ENCODE data around the gene DTX3. TPM values are rescaled to one million over a fixed set of nuclear protein-coding genes. Genes with fewer than 3 reads are reported as not detected.
A peak's percentile ranks its signal among the peaks of the same experiment; 100 is the strongest.

Gene DTX3
- total and polyA plus RNA-seq, 7 experiments from 2014 or later = 5.3 to 42.5 (median 25.5) TPM

DNA sequence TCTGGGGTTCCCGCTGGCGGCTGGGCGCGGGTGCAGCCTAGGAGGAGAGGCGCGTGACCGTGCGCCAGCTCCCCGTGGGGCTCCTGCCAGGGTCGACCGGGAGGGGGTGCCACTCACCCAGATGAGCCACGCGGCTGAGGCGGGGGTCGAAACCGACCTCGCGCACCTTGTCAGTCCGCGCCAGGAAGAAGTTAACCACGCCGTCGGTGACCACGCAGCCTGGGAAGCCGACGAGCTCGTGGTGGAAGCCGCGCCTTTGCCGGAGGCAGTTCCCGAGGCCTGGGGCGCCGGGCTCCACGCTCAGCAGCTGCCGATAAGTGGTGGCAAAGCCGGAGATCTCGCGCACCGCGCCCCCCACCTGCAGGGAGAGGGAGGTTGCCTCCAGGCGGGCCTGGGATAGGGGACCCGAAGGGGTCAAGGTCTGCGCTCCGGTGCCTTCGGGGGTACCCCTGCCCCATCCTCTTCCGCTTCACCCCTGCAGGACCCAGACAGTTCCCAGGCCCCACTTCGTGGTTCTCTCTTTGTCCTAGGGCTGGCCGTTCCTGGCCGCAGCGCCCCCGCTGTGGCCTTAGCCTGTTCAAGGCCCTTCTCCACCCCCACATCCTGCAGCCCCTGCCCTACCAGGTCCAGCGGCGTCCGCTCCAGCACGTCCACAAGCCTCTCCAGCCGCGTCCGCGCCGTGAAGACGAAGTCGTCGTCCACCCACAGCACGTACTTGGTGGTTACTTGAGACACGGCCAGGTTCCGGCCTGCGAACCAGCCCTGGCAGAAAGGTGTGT, 23.1 kb downstream of the DTX3 start:
- ChIA-PET CTCF (interaction anchor here (0.7 to 1.3 kb wide), 6 partner anchors 35 to 165 kb away, joined by 3 to 6 read pairs (median 3); partner anchors contain the start of gene TSPAN31), POLR2A (interaction anchor here (0.6 to 1.7 kb wide), 4 partner anchors 11 to 46 kb away, joined by 3 to 4 read pairs (median 4); no protein-coding TSS in a partner anchor)
- Histone ChIP-seq H3K9me3 (ENCODE audit: control insufficient read depth in 2 of 3, low read length in 3 of 3) (no peaks in the 10 kb centered on the region), H3K36me3 (ENCODE audit: control insufficient read depth in 2 of 3, insufficient read depth in 3 of 3, low read length in 3 of 3) (no peaks in the 10 kb centered on the region), H3K4me1 (ENCODE audit: control insufficient read depth in 2 of 2, insufficient read depth in 2 of 2, low read length in 2 of 2) (peaks cover 4 to 8% of the 10 kb centered on the region in 2 donors), H3K4me3 (ENCODE audit: low read length) (peak overlapping the region; percentile 37), H3K27ac (ENCODE audit: low read depth, low read length) (no peak overlapping the region), H3K27me3 (ENCODE audit: control insufficient read depth in 2 of 2, insufficient read depth in 2 of 2, low read length in 2 of 2) (peaks cover 6 to 42% of the 10 kb centered on the region in 2 donors)
- Mint-ChIP-seq H3K9me3 (no peaks in the 10 kb centered on the region), H3K4me3 (peak overlapping the region in 8 of 10 donors; percentile 9 to 69 (median 52)), H3K27me3 (peaks cover 71 to 94% (median 79%) of the 10 kb centered on the region in 5 donors), H3K27ac (no peak overlapping the region), H3K4me1 (peaks cover 0 to 17% (median 7%) of the 10 kb centered on the region in 7 donors), H3K36me3 (no peaks in the 10 kb centered on the region)
- DNase-seq (peak in 2 of 9 donors; percentile 26 to 38), ATAC-seq (peak; percentile 52)
- intact Hi-C loops (cut with micrococcal nuclease) = loop anchor here in 1 of 2 donors (10.0 kb wide), 1 partner anchor 383 kb away; no protein-coding TSS in a partner anchor

DNA sequence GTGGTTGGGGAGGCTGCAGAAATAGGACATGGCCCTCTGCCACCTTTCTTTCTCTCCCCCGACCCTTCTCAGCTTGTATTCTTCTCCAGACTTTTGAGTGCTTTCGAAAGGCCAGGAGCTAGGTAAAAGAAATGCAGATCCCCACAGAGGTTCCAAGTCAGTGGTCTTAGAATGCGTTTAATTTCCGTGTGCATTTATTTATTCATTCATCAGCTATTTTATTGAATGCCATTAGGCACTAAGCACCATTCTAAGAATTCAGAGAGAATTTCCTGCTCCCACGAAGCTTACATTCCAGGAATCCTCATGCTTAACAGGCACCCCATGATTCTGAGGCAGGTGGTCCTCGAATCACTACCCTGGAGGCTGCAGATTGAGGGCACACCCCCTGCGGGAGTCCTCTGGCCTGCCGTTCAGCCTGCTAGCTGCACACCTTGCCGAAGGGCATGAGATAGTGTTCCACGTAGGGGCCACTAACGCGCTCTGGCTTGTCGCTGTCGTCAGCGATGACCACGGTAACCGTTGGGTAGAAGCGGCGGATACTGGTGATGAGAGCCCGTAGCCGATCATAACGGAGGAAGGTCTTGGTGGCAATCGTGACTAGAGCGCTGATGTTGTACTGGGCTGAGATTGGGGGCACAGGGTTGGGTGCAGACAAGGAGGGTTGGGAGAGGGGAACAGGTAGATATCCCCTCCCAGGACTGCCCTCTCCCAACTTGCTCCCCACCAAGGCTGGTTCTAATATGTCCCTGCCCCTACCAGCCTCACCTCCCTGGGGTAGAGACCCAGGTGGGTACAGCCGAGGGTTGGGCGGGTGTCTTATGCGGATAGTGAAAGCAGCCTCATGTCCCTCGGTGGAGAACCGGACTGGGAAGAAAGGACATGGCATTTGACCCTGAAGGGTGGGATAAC, 23.9 kb downstream of the DTX3 start:
- H3K4me1 ChIP-seq (ENCODE audit: control insufficient read depth in 2 of 2, insufficient read depth in 2 of 2, low read length in 2 of 2) = peaks cover 8% of the 10 kb centered on the region in 2 donors
- Mint-ChIP-seq H3K36me3 (no peaks in the 10 kb centered on the region), H3K4me3 (peak overlapping the region in 7 of 10 donors; percentile 36 to 69 (median 57)), H3K9me3 (no peaks in the 10 kb centered on the region), H3K27me3 (peaks cover 68 to 90% (median 73%) of the 10 kb centered on the region in 5 donors), H3K27ac (no peak overlapping the region), H3K4me1 (peaks cover 0 to 20% (median 12%) of the 10 kb centered on the region in 7 donors)
- peaks cover 6 to 35% of the 10 kb centered on the region in 2 donors for H3K27me3 ChIP-seq (ENCODE audit: control insufficient read depth in 2 of 2, insufficient read depth in 2 of 2, low read length in 2 of 2)
- intact Hi-C loops (cut with micrococcal nuclease) = loop anchor here in 1 of 2 donors (10.0 kb wide), 1 partner anchor 384 kb away; no protein-coding TSS in a partner anchor
- no peak overlapping the region for H3K27ac ChIP-seq (ENCODE audit: low read depth, low read length)
- no peak for DNase-seq
- CTCF ChIA-PET = interaction anchor here (1.1 kb wide), 1 partner anchor 45 kb away, joined by 6 read pairs; no protein-coding TSS in a partner anchor
- no peak overlapping the region for H3K4me3 ChIP-seq (ENCODE audit: low read length)
- H3K36me3 ChIP-seq (ENCODE audit: control insufficient read depth in 2 of 3, insufficient read depth in 3 of 3, low read length in 3 of 3) = no peaks in the 10 kb centered on the region
- ATAC-seq = no peak
- POLR2A ChIA-PET = interaction anchor here (1.0 to 1.7 kb wide), 2 partner anchors 23 to 47 kb away, joined by 3 to 4 read pairs; no protein-coding TSS in a partner anchor
- H3K9me3 ChIP-seq (ENCODE audit: control insufficient read depth in 2 of 3, low read length in 3 of 3) = no peaks in the 10 kb centered on the region

DNA sequence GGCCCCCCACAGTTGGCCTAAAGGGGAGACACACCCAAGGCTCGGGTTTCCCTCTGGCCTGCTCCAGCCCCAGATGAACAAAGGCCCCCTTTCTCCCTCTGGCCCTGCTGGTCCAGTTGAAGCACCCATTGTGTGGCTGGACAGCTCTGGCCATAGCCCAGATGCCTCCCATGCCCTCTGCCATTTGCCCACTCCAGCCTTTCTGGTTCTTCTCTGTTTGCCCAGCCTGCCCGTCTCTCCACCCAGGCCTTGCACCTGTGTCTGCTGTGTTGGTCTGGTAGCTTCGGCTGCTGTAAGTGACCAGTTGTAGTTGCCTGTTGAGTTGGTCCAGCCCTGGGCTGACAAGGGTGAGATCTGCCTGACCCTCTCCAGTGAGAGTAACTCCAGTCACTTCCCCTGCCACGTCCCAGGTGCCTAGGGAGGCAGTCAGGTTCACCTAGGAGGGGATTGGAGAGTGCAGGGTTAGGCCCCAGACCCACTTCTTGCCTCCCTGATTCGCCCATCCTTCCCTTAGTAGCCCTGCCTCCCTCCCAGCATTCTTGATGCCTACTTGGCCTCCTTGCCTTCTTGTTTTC, 25.4 kb downstream of the DTX3 start:
- ChIA-PET POLR2A (interaction anchor here (1.1 to 1.3 kb wide), 2 partner anchors 10 to 63 kb away, joined by 3 to 4 read pairs; no protein-coding TSS in a partner anchor), CTCF (interaction anchor here (0.5 kb wide), 1 partner anchor 47 kb away, joined by 4 read pairs; no protein-coding TSS in a partner anchor)
- no peak overlapping the region for H3K27ac ChIP-seq (ENCODE audit: low read depth, low read length)
- no peak overlapping the region for H3K4me3 Mint-ChIP-seq
- DNase-seq (no peak), ATAC-seq (no peak)
- no peaks in the 10 kb centered on the region for H3K36me3 ChIP-seq (ENCODE audit: control insufficient read depth in 2 of 3, insufficient read depth in 3 of 3, low read length in 3 of 3)
- H3K27me3 Mint-ChIP-seq = peaks cover 59 to 86% (median 62%) of the 10 kb centered on the region in 5 donors
- H3K9me3 ChIP-seq (ENCODE audit: control insufficient read depth in 2 of 3, low read length in 3 of 3) = no peaks in the 10 kb centered on the region
- H3K36me3 Mint-ChIP-seq = no peaks in the 10 kb centered on the region
- peaks cover 6 to 34% of the 10 kb centered on the region in 2 donors for H3K27me3 ChIP-seq (ENCODE audit: control insufficient read depth in 2 of 2, insufficient read depth in 2 of 2, low read length in 2 of 2)
- H3K4me1 ChIP-seq (ENCODE audit: control insufficient read depth in 2 of 2, insufficient read depth in 2 of 2, low read length in 2 of 2) = peaks cover 8% of the 10 kb centered on the region in 2 donors
- peaks cover 0 to 20% (median 12%) of the 10 kb centered on the region in 7 donors for H3K4me1 Mint-ChIP-seq
- H3K9me3 Mint-ChIP-seq = no peaks in the 10 kb centered on the region
- H3K27ac Mint-ChIP-seq = no peak overlapping the region
- no peak overlapping the region for H3K4me3 ChIP-seq (ENCODE audit: low read length)
- intact Hi-C loops (cut with micrococcal nuclease) = loop anchor here in 1 of 2 donors (10.0 kb wide), 1 partner anchor 385 kb away; no protein-coding TSS in a partner anchor

DNA sequence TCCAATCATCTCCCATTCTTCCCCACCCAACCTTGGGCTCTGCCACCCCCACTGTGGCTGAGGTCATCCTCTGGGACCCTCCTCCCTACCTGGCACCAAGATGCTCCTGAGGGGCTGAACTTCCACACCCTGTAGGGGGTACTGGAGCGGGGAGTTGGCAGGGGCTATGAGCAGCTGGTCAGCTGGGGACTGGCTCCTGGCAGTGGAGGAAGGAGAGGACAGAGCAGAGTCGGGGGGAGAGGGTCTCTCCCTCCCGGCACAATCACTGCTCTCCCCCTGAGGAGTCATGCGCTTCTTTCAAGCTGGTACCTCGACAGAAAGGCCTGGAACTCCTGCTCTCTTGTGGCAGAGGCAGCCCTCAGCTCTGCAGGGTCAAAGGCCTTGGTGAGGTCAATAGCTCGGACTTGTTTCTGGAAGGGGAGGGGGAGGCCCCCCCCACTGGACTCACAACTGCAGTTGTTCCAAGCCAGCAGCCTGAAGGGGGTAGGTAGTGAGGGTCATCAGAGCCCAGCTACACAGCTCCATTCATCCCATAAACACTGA, 26.3 kb downstream of the DTX3 start:
- Mint-ChIP-seq H3K4me1 (peaks cover 0 to 20% (median 12%) of the 10 kb centered on the region in 7 donors), H3K36me3 (no peaks in the 10 kb centered on the region), H3K27me3 (peaks cover 49 to 82% (median 56%) of the 10 kb centered on the region in 5 donors), H3K4me3 (peak overlapping the region in 2 of 10 donors; percentile 38 to 80), H3K27ac (no peak overlapping the region), H3K9me3 (no peaks in the 10 kb centered on the region)
- H3K9me3 ChIP-seq (ENCODE audit: control insufficient read depth in 2 of 3, low read length in 3 of 3) = no peaks in the 10 kb centered on the region
- POLR2A ChIA-PET = interaction anchor here (1.1 to 1.3 kb wide), 2 partner anchors 11 to 62 kb away, joined by 3 to 4 read pairs; no protein-coding TSS in a partner anchor
- no peak overlapping the region for H3K27ac ChIP-seq (ENCODE audit: low read depth, low read length)
- CTCF ChIA-PET = interaction anchor here (0.8 to 1.2 kb wide), 2 partner anchors 48 to 172 kb away, joined by 4 to 5 read pairs; no protein-coding TSS in a partner anchor
- intact Hi-C loops (cut with micrococcal nuclease) = no loop called here
- no peak for ATAC-seq
- no peaks in the 10 kb centered on the region for H3K36me3 ChIP-seq (ENCODE audit: control insufficient read depth in 2 of 3, insufficient read depth in 3 of 3, low read length in 3 of 3)
- H3K27me3 ChIP-seq (ENCODE audit: control insufficient read depth in 2 of 2, insufficient read depth in 2 of 2, low read length in 2 of 2) = peaks cover 4 to 32% of the 10 kb centered on the region in 2 donors
- H3K4me1 ChIP-seq (ENCODE audit: control insufficient read depth in 2 of 2, insufficient read depth in 2 of 2, low read length in 2 of 2) = peaks cover 8% of the 10 kb centered on the region in 2 donors
- H3K4me3 ChIP-seq (ENCODE audit: low read length) = no peak overlapping the region
- DNase-seq = no peak

DNA sequence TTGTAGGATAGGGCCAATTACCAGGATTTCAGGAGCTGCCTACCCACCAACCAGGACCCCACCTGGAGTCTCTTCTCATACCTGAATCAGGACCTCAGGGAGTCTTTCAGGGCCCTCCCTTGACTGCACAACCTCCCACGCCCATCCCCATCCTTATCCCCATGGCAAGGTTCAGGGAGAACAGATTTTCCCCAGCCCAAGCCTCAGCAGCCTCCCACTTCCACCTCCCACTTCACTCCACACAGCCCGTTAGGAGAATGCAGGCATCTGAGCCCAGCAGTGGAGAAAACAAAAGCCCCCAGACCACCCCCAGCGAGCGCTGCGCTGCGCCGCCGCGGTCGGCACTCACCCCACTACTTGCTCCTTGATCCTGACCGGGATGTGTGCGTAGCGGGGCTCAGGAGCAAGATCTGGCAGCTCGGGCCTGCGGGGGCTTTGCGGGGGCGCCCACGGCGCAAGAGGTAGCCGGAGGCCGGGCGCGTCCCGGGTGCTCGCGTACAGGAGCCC, 27.0 kb downstream of the DTX3 start:
- Mint-ChIP-seq H3K9me3 (no peaks in the 10 kb centered on the region), H3K27me3 (peaks cover 42 to 75% (median 54%) of the 10 kb centered on the region in 5 donors), H3K4me3 (peak overlapping the region in 7 of 10 donors; percentile 38 to 80 (median 58)), H3K27ac (no peak overlapping the region), H3K36me3 (no peaks in the 10 kb centered on the region), H3K4me1 (peaks cover 0 to 20% (median 12%) of the 10 kb centered on the region in 7 donors)
- Histone ChIP-seq H3K4me1 (ENCODE audit: control insufficient read depth in 2 of 2, insufficient read depth in 2 of 2, low read length in 2 of 2) (peaks cover 8% of the 10 kb centered on the region in 2 donors), H3K27me3 (ENCODE audit: control insufficient read depth in 2 of 2, insufficient read depth in 2 of 2, low read length in 2 of 2) (peaks cover 0 to 26% of the 10 kb centered on the region in 2 donors), H3K9me3 (ENCODE audit: control insufficient read depth in 2 of 3, low read length in 3 of 3) (no peaks in the 10 kb centered on the region), H3K36me3 (ENCODE audit: control insufficient read depth in 2 of 3, insufficient read depth in 3 of 3, low read length in 3 of 3) (no peaks in the 10 kb centered on the region), H3K4me3 (ENCODE audit: low read length) (no peak overlapping the region), H3K27ac (ENCODE audit: low read depth, low read length) (no peak overlapping the region)
- ATAC-seq = no peak
- DNase-seq = no peak
- intact Hi-C loops (cut with micrococcal nuclease) = loop anchor here in 1 of 2 donors (2.0 kb wide), 2 partner anchors 61 to 109 kb away; no protein-coding TSS in a partner anchor
- POLR2A ChIA-PET = no interaction called here
- CTCF ChIA-PET = interaction anchor here (0.8 to 1.2 kb wide), 2 partner anchors 48 to 173 kb away, joined by 4 to 5 read pairs; no protein-coding TSS in a partner anchor

Data from naive thymus-derived CD4-positive, alpha-beta T cell (primary cell).